ENCODE measurements around the gene CMTR2. TPM values are rescaled to one million over a fixed set of nuclear protein-coding genes. Genes with fewer than 3 reads are reported as not detected.

CMTR2 gene
- polyA plus RNA-seq, 1 of the 3 experiments (the other 2 are of a cell fraction): 7.2 TPM

DNA sequence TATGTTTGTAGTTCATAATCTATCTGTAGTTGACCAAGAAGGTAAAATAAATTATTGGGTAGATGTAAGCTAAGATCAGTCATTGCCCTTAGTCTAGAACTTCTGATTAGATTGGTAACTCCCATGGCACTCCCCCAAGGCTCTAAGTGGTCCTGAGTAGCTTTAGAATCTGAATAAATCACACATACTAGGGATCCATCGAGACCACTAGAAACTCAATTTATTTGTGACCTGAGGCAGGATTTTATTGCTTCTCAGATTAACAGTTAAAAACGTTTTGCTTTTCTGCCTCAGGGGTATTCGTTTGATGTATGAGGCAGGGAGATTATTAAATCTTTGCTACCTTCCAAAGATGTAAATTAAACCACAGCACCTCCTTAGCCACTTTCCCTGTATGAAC is 24.9 kb downstream of the CMTR2 start:
- H4K20me1 ChIP-seq (ENCODE audit: insufficient read depth): no peaks in the 10 kb centered on the region
- no peaks in the 10 kb centered on the region for H3K36me3 ChIP-seq (replicated peaks in 1 of 2; ENCODE audit: control insufficient read depth in 1 of 2, insufficient read depth in 2 of 2, low read length in 1 of 2)
- no peak overlapping the region for H3K4me2 ChIP-seq
- no peak overlapping the region for H3K27ac ChIP-seq (ENCODE audit: low read depth in 2 of 2, low read length in 1 of 2)
- H3K9me2 ChIP-seq: no peaks in the 10 kb centered on the region
- no peak for DNase-seq
- no peak overlapping the region for H3K9ac ChIP-seq
- 2% methylated on average over 3 of the region's 3 CpGs for WGBS (ENCODE audit: low lambda C conversion rate)
- no peaks in the 10 kb centered on the region for H3K79me2 ChIP-seq (ENCODE audit: insufficient read depth)
- no peaks in the 10 kb centered on the region for H3K27me3 ChIP-seq (ENCODE audit: insufficient read depth)
- no peaks in the 10 kb centered on the region for H3K4me1 ChIP-seq (ENCODE audit: control insufficient read depth in 1 of 2, insufficient read depth in 2 of 2, low read depth in 1 of 2, low read length in 1 of 2)
- H3K9me3 ChIP-seq: no peaks in the 10 kb centered on the region
- no peaks in the 10 kb centered on the region for H3F3A ChIP-seq (replicated peaks; ENCODE audit: insufficient read depth)
- ChIA-PET POLR2A (no interaction called here), CTCF (no interaction called here)
- no peak overlapping the region for H2AFZ ChIP-seq (ENCODE audit: low read depth)
- H3K4me3 ChIP-seq (ENCODE audit: low read depth in 2 of 2, low read length in 1 of 2): no peak overlapping the region
- TF ChIP-seq EZH2phosphoT487 (IDR thresholded peaks at IDR 0.05; ENCODE audit: borderline replicate concordance, low read depth): no peak
- no peak for TF ChIP-seq ELF1 (IDR thresholded peaks at IDR 0.05)
- no peak for TF ChIP-seq MEF2A (IDR thresholded peaks at IDR 0.05; ENCODE audit: borderline replicate concordance, low read depth)
- TF ChIP-seq GABPA (IDR thresholded peaks at IDR 0.05; ENCODE audit: low read depth): no peak
- TF ChIP-seq, protein P1, sequence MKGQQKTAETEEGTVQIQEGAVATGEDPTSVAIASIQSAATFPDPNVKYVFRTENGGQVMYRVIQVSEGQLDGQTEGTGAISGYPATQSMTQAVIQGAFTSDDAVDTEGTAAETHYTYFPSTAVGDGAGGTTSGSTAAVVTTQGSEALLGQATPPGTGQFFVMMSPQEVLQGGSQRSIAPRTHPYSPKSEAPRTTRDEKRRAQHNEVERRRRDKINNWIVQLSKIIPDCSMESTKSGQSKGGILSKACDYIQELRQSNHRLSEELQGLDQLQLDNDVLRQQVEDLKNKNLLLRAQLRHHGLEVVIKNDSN (IDR thresholded peaks at IDR 0.05; ENCODE audit: borderline replicate concordance, low read depth): no peak
- TF ChIP-seq, protein P2, sequence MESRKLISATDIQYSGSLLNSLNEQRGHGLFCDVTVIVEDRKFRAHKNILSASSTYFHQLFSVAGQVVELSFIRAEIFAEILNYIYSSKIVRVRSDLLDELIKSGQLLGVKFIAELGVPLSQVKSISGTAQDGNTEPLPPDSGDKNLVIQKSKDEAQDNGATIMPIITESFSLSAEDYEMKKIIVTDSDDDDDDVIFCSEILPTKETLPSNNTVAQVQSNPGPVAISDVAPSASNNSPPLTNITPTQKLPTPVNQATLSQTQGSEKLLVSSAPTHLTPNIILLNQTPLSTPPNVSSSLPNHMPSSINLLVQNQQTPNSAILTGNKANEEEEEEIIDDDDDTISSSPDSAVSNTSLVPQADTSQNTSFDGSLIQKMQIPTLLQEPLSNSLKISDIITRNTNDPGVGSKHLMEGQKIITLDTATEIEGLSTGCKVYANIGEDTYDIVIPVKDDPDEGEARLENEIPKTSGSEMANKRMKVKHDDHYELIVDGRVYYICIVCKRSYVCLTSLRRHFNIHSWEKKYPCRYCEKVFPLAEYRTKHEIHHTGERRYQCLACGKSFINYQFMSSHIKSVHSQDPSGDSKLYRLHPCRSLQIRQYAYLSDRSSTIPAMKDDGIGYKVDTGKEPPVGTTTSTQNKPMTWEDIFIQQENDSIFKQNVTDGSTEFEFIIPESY (IDR thresholded peaks at IDR 0.05; ENCODE audit: borderline replicate concordance, low read depth): no peak
- no peak for TF ChIP-seq TAF1 (IDR thresholded peaks at IDR 0.05; ENCODE audit: borderline replicate concordance, low read depth, low read length)
- TF ChIP-seq RCOR1 (IDR thresholded peaks at IDR 0.05; ENCODE audit: low read length): no peak
- TF ChIP-seq YY1 (IDR thresholded peaks at IDR 0.05; ENCODE audit: low read depth): no peak

DNA sequence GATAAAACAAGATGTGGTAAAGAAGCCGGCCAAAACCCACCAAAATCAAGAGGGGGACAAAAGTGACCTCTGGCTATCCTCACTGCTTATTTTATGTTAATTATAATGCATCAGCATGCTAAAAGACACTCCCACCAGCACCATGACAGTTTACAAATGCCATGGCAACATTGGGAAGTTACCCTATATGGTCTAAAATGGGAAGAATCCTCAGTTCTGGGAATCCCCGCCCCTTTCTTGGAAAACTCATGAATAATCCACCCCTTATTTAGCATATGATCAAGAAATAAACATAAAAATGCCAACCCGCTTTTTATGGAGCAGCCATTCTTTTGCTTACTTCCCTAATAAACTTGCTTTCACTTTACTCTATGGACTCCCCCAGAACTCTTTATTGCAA is 25.6 kb downstream of the CMTR2 start:
- Histone ChIP-seq H3K4me1 (ENCODE audit: control insufficient read depth in 1 of 2, insufficient read depth in 2 of 2, low read depth in 1 of 2, low read length in 1 of 2) (no peaks in the 10 kb centered on the region), H3K27ac (ENCODE audit: low read depth in 2 of 2, low read length in 1 of 2) (no peak overlapping the region), H3K27me3 (ENCODE audit: insufficient read depth) (no peaks in the 10 kb centered on the region), H3K9ac (no peak overlapping the region), H3K4me3 (ENCODE audit: low read depth in 2 of 2, low read length in 1 of 2) (no peak overlapping the region), H4K20me1 (ENCODE audit: insufficient read depth) (no peaks in the 10 kb centered on the region), H3K9me3 (no peaks in the 10 kb centered on the region), H3K9me2 (no peaks in the 10 kb centered on the region), H3K4me2 (no peak overlapping the region), H3F3A (replicated peaks; ENCODE audit: insufficient read depth) (no peaks in the 10 kb centered on the region), H3K36me3 (replicated peaks in 1 of 2; ENCODE audit: control insufficient read depth in 1 of 2, insufficient read depth in 2 of 2, low read length in 1 of 2) (no peaks in the 10 kb centered on the region), H3K79me2 (ENCODE audit: insufficient read depth) (no peaks in the 10 kb centered on the region), H2AFZ (ENCODE audit: low read depth) (no peak overlapping the region)
- TF ChIP-seq POLR2AphosphoS5 (IDR thresholded peaks at IDR 0.05; ENCODE audit: low read depth, low read length): no peak
- TF ChIP-seq, protein P3, sequence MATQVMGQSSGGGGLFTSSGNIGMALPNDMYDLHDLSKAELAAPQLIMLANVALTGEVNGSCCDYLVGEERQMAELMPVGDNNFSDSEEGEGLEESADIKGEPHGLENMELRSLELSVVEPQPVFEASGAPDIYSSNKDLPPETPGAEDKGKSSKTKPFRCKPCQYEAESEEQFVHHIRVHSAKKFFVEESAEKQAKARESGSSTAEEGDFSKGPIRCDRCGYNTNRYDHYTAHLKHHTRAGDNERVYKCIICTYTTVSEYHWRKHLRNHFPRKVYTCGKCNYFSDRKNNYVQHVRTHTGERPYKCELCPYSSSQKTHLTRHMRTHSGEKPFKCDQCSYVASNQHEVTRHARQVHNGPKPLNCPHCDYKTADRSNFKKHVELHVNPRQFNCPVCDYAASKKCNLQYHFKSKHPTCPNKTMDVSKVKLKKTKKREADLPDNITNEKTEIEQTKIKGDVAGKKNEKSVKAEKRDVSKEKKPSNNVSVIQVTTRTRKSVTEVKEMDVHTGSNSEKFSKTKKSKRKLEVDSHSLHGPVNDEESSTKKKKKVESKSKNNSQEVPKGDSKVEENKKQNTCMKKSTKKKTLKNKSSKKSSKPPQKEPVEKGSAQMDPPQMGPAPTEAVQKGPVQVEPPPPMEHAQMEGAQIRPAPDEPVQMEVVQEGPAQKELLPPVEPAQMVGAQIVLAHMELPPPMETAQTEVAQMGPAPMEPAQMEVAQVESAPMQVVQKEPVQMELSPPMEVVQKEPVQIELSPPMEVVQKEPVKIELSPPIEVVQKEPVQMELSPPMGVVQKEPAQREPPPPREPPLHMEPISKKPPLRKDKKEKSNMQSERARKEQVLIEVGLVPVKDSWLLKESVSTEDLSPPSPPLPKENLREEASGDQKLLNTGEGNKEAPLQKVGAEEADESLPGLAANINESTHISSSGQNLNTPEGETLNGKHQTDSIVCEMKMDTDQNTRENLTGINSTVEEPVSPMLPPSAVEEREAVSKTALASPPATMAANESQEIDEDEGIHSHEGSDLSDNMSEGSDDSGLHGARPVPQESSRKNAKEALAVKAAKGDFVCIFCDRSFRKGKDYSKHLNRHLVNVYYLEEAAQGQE (IDR thresholded peaks at IDR 0.05; ENCODE audit: low read depth, low read length): no peak
- TF ChIP-seq FOSL2 (IDR thresholded peaks at IDR 0.05; ENCODE audit: borderline replicate concordance, low read depth): no peak
- TF ChIP-seq TCF12 (IDR thresholded peaks at IDR 0.05): no peak
- no peak for TF ChIP-seq YY1 (IDR thresholded peaks at IDR 0.05; ENCODE audit: low read depth)
- TF ChIP-seq EP300 (IDR thresholded peaks at IDR 0.05; ENCODE audit: borderline replicate concordance in 1 of 2, low read depth in 1 of 2, low read length in 1 of 2): no peak
- POLR2A ChIA-PET: no interaction called here
- no peak for DNase-seq
- CTCF ChIA-PET: no interaction called here
- WGBS (ENCODE audit: low lambda C conversion rate): 33% methylated on average over 3 of the region's 3 CpGs
